HG02973 (cell line): ENCODE results near the gene CYP2C19.
"Not testable (repeated sequence)": the region's sequence is repeated elsewhere in the genome, so short reads cannot be mapped to it uniquely, and the experiment has no call there.

Experiments used
- ATAC-seq: cut with Tn5 transposase; IDR thresholded peaks from one replicate; pipeline ENCODE4 v1.9.1; 2021; ENCODE audit warnings: moderate library complexity; ENCODE audit not compliant: unreplicated experiment

Gene CYP2C19

GRCh38 chr10:94762393-94762792 lies at the start of gene CYP2C19:
CYP2C19 (plus strand) TSS chr10:94762681; CDS start chr10:94762706, 25 bp downstream.
- no peak for ATAC-seq

DNA sequence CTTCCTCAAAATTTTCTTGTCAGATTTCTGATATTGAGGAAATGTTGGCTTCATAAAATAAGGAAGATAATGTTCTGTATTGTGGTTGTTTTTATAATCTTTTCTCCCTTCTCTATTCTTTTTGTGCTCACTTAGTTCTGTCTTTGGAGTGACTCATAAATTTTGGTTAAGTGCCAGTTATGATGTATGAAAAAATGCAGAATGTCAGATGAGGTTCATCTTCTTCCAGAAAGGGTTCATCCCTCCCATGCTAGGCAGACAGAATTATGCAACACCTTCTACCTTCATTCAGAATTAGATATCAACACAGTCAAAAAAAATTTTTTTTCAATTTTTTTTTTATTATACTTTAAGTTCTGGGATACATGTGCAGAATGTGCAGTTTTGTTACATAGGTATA lies 36.6 kb upstream of the CYP2C19 start:
- ATAC-seq = no peak

GRCh38 chr10:94735197-94735596 lies 27.3 kb upstream of the CYP2C19 start:
- ATAC-seq = no peak

DNA sequence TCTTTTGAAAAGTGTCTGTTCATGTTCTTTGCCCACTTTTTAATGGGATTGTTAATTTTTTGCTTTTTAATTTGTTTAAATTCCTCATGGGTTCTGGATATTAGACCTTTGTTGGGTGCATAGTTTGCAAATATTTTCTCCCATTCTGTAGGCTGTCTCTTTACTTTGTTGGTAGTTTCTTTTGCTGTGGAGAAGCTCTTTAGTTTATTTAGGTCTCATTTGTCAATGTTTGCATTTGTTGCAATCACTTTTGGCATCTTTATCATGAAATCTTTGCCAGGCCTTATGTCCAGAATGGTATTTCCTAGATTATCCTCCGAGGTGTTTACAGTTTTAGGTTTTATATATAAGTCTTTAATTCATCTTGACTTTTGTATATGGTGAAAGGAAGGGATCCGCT lies 23.9 kb upstream of the CYP2C19 start:
- no peak for ATAC-seq

DNA sequence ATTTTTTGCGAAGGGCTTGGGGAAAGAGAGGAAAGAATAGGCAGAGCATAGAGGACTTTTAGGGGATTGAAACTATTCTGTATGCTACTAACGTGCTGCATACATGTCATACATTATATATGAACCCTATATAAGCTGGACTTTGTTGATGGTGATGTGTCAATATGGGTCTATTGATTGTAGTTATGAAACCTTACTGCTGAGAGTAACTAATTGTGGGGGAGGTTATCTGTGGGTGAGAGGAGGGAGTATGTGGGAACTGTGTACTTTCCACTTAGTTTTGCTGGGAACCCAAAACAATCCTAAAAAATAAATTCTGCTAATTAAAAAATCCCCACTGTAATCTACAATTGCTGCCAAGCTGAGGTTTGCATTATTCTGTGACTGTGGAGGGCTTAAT lies 15.3 kb upstream of the CYP2C19 start:
- no peak for ATAC-seq

- no peak for ATAC-seq
These were observed 14.6 kb upstream of the CYP2C19 start for GRCh38 chr10:94747838-94748237.

DNA sequence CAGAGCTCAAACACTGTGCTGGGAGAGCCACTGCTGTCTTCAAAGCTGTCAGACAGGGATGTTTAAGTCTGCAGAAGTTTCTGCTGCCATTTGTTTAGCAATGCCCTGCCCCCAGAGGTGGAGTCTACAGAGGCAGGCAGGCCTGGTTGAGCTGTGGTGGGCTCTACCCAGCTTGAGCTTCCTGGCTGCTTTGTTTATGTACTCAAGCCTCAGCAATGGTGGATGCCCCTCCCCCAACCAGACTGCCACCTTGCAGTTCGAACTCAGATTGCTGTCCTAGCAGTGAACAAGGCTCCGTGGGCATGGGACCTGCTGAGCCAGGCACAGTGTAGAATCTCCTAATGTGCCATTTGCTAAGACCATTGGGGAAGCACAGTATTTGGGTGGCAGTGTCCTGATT lies 4.6 kb upstream of the CYP2C19 start:
- no peak for ATAC-seq

GRCh38 chr10:94760586-94761178 lies 1.8 kb upstream of the CYP2C19 start:
- ATAC-seq = no peak

DNA sequence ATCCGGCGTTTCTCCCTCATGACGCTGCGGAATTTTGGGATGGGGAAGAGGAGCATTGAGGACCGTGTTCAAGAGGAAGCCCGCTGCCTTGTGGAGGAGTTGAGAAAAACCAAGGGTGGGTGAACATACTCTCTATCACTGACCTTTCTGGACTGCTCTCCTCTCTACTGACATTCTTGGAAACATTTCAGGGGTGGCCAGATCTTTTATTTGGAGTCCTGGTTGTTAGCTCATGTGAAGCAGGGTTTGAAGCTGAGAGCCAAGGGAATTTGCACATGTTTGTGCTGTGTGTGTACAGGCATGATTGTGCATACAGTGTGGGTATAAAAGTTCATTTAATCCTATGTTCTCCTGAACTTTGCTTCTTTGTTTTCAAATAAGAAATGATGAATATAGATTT lies 12.9 kb downstream of the CYP2C19 start:
- ATAC-seq = not testable (repeated sequence)

DNA sequence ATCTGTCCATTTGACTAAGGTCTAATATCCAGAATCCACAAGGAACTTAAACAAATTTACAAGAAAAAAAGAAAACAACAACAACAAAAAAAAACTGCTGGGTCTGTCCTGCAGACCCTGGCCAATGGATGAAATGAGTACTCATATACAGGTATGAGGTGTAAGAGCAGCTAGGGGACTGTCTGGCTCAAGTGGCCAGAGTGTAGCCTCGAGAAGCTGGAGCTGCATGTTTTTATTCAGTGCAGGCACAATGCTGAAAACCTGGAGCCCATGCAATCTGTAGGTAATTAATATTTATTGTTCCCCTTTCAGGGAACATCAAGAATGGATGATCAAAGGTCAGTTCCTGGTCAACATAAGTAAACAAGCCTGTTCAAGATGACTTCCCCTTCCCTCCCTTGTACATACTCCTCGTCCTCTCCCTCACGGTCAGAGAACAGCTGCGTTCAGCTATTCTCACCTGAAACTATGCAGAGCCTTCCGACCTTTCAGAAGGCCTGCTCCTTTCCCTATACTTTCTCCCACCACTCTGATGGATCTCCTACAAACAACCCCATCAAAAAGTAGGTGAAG lies 15.5 kb downstream of the CYP2C19 start:
- no peak for ATAC-seq

DNA sequence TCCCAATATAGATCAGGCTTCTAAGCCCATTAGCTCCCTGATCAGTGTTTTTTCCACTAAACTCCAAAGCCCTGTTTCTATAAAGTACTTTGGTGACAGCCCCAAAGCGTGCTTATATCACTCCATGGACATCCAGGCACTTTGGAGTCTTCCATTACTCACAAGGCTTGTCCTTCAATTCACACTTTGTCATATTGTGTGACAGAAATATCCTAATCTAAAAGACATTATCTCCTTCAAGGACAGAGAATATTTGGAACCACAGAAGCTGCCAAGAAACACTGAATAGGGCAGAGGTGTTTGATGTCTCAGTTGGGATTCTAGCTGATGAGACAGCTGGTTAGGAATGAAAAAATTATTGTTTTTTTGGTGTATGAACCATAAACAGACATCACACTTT lies 18.4 kb downstream of the CYP2C19 start:
- no peak for ATAC-seq

GRCh38 chr10:94784256-94784655 lies 21.8 kb downstream of the CYP2C19 start:
- ATAC-seq = no peak

DNA sequence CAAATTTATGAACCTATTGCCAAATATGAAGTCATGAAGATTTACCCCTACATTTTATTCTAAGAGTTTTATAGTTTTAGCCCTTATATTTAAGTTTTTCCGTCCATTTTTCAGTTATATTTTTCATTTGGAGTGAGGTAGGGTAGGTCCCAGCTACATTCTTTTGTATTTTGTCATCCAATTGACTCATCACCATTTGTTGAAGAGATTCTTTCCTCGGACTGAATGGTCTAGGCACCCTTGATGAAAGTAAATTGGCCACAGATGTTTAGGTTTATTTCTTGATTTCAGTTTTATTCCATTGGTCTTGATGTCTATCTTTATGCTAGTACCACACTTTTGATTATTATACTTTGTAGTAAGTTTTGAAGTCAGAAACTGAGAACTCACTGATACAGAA lies 22.7 kb downstream of the CYP2C19 start:
- ATAC-seq = no peak

- not testable (repeated sequence) for ATAC-seq
These were observed 38.1 kb downstream of the CYP2C19 start for GRCh38 chr10:94800551-94800950.

DNA sequence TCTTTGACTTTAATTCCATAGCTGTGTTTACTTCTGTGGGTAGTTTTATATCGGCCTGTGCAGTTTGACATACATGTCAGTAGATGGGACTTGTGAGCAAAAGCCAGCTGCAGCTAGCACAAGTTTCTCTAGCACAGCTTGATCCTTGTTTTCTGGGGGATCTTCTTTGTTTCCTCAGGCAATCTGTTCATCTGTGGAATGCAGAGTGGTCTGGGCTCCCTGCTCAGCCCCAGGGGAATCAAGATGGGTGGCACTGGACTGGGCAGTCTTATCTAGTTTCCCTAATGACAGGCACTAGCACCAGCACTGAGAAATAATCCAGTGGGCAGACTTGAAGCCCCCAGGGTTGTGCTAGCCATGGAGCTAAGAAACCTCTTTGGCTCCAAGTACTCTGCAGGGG lies 40.8 kb downstream of the CYP2C19 start:
- ATAC-seq = no peak

GRCh38 chr10:94830025-94830424 lies 67.5 kb downstream of the CYP2C19 start:
- not testable (repeated sequence) for ATAC-seq

DNA sequence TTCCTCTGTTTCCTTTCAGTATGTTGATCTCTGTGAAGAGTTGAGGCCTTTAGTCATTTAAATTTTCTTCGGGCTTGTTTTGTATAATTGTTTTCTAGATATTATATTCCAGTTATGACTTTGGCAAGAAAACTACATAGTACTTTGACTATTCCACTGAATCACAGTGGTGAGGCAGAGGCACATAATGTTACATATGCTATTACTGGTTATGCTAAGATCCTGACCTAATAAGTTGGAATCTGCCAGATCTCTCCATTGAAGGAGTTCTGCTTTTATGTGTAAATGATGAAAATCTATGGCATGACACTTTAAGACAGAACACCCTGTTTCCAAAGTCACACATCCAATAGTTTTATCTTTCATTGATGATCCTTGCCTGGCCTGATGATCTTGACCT lies 83.7 kb downstream of the CYP2C19 start:
- ATAC-seq = no peak

GRCh38 chr10:94850766-94851165 lies 88.3 kb downstream of the CYP2C19 start:
- no peak for ATAC-seq

DNA sequence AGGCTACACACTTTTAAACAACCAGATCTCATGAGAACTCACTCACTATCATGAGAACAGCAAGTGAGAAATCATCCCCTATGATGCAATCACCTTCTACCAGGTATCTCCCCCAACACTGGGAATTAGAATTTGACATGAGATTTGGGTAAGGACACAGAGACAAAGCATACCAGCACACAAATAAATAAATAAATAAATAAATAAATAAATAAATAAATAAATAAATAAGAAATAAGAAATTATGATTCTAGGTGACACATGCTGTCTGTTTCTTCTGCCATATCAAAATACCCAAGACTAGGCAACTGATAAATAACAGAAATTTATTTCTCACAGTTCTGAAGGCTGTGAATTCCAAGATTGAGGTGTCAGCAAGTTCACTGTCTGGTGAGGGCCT lies 88.8 kb downstream of the CYP2C19 start:
- ATAC-seq = no peak

- ATAC-seq = no peak
These were observed 90.0 kb downstream of the CYP2C19 start for GRCh38 chr10:94852438-94852837.

- no peak for ATAC-seq
These were observed 90.6 kb downstream of the CYP2C19 start for GRCh38 chr10:94853065-94853464.

DNA sequence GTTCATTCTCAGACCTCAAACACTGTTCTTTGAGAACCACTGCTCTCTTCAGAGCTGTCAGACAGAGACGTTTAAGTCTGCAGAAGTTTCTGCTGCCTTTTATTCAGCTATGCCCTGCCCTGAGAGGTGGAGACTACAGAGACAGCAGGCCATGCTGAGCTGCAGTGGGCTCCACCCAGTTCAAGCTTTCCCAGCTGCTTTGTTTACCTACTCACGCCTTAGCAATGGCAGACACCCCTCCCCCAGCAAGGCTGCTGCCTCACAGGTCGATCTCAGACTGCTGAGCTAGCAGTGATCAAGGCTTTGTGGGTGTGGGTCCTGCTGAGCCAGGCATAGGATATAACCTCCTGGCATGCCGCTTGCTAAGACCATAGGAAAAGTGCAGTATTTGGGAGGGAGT lies 95.5 kb downstream of the CYP2C19 start:
- no peak for ATAC-seq

GRCh38 chr10:94859086-94859485 lies 96.6 kb downstream of the CYP2C19 start:
- no peak for ATAC-seq
